ENCODE results near the gene MUC20. TPM values are rescaled to one million over a fixed set of nuclear protein-coding genes. Genes with fewer than 3 reads are reported as not detected.
"Not testable (repeated sequence)": the region's sequence is repeated elsewhere in the genome, so short reads cannot be mapped to it uniquely, and the experiment has no call there.

MUC20 gene
- polyA plus RNA-seq, 1 donor (not counting 4 experiments of a cell fraction or from before 2014, with no cell fraction given), result 0.21 TPM

GRCh38 chr3:195727606-195728195 is 6.9 kb downstream of the MUC20 start:
- H3K4me2 ChIP-seq (ENCODE audit: control insufficient read depth, extremely low read depth, insufficient read depth, low read depth, low read length), result no peak overlapping the region

GRCh38 chr3:195728789-195729188 is 8.0 kb downstream of the MUC20 start:
- dilution Hi-C loops (cut with MboI; ENCODE audit: extremely low pct_ligation_motif_present, low sequenced_read_pairs); H3K9me3 ChIP-seq (ENCODE audit: control insufficient read depth, low read depth, low read length); H3K27me3 ChIP-seq (ENCODE audit: control insufficient read depth, extremely low read depth, insufficient read depth, low read length); FAIRE-seq; H3K36me3 ChIP-seq (ENCODE audit: control insufficient read depth in 2 of 2, extremely low read depth in 1 of 2, insufficient read depth in 2 of 2, low read length in 2 of 2); H3K4me3 ChIP-seq (ENCODE audit: control insufficient read depth in 2 of 3, extremely low read depth in 1 of 3, insufficient read depth in 2 of 3, low read depth in 1 of 3, low read length in 3 of 3); H2AFZ ChIP-seq (ENCODE audit: control insufficient read depth, low read length); DNase-seq (ENCODE audit: low read depth, low spot score); H3K4me1 ChIP-seq (ENCODE audit: control insufficient read depth, extremely low read depth, insufficient read depth, low read length); H3K4me2 ChIP-seq (ENCODE audit: control insufficient read depth, extremely low read depth, insufficient read depth, low read depth, low read length); H3K79me2 ChIP-seq (ENCODE audit: control insufficient read depth, insufficient read depth, low read length); H3K9ac ChIP-seq (ENCODE audit: control insufficient read depth, extremely low read depth, insufficient read depth, low read length); H3K9me1 ChIP-seq (ENCODE audit: control insufficient read depth, extremely low read depth, insufficient read depth, low read length); H3K27ac ChIP-seq (ENCODE audit: control insufficient read depth, insufficient read depth, low read length); H4K20me1 ChIP-seq (ENCODE audit: control insufficient read depth, extremely low read depth, insufficient read depth, low read length): not testable (repeated sequence)

More at GRCh38 chr3:195727606-195728195, 6.9 kb downstream of the MUC20 start:
- DNase-seq (ENCODE audit: low read depth, low spot score) (no peak), FAIRE-seq (no peak)
- Histone ChIP-seq H4K20me1 (ENCODE audit: control insufficient read depth, extremely low read depth, insufficient read depth, low read length) (no peaks in the 10 kb centered on the region), H3K79me2 (ENCODE audit: control insufficient read depth, insufficient read depth, low read length) (no peaks in the 10 kb centered on the region), H3K9ac (ENCODE audit: control insufficient read depth, extremely low read depth, insufficient read depth, low read length) (no peak overlapping the region), H3K9me3 (ENCODE audit: control insufficient read depth, low read depth, low read length) (no peaks in the 10 kb centered on the region), H3K36me3 (ENCODE audit: control insufficient read depth in 2 of 2, extremely low read depth in 1 of 2, insufficient read depth in 2 of 2, low read length in 2 of 2) (no peaks in the 10 kb centered on the region), H3K4me3 (ENCODE audit: control insufficient read depth in 2 of 3, extremely low read depth in 1 of 3, insufficient read depth in 2 of 3, low read depth in 1 of 3, low read length in 3 of 3) (no peak overlapping the region), H3K27me3 (ENCODE audit: control insufficient read depth, extremely low read depth, insufficient read depth, low read length) (peaks cover 5% of the 10 kb centered on the region), H3K27ac (ENCODE audit: control insufficient read depth, insufficient read depth, low read length) (no peak overlapping the region), H3K4me1 (ENCODE audit: control insufficient read depth, extremely low read depth, insufficient read depth, low read length) (no peaks in the 10 kb centered on the region), H2AFZ (ENCODE audit: control insufficient read depth, low read length) (no peak overlapping the region), H3K9me1 (ENCODE audit: control insufficient read depth, extremely low read depth, insufficient read depth, low read length) (no peaks in the 10 kb centered on the region)
- dilution Hi-C loops (cut with MboI; ENCODE audit: extremely low pct_ligation_motif_present, low sequenced_read_pairs), result no loop called here
- TF ChIP-seq CTCF (optimal IDR thresholded peaks at IDR 0.05 in 1 of 3, IDR thresholded peaks at IDR 0.05 in 1 of 3, conservative IDR thresholded peaks at IDR 0.05 in 1 of 3; ENCODE audit: extremely low read depth in 1 of 3, insufficient read depth in 2 of 3, low read length in 3 of 3), result no peak
- TF ChIP-seq EZH2 (IDR thresholded peaks at IDR 0.05; ENCODE audit: low read length), result no peak

Data from keratinocyte (primary cell).